GM19324 (cell line): Measurements from ENCODE around the gene CBX8.
"Not testable (repeated sequence)": the region's sequence is repeated elsewhere in the genome, so short reads cannot be mapped to it uniquely, and the experiment has no call there.

Experiments
- ATAC-seq: cut with Tn5 transposase; IDR thresholded peaks from one replicate; pipeline ENCODE4 v1.9.1; 2021; ENCODE audit warnings: mild to moderate bottlenecking, moderate library complexity; ENCODE audit not compliant: unreplicated experiment, low FRiP score

The CBX8 gene

GRCh38 chr17:79757140-79757745 is 39.6 kb downstream of the CBX8 start:
- no peak for ATAC-seq

- ATAC-seq = no peak
Measured at GRCh38 chr17:79755591-79755990, 41.3 kb downstream of the CBX8 start.

DNA sequence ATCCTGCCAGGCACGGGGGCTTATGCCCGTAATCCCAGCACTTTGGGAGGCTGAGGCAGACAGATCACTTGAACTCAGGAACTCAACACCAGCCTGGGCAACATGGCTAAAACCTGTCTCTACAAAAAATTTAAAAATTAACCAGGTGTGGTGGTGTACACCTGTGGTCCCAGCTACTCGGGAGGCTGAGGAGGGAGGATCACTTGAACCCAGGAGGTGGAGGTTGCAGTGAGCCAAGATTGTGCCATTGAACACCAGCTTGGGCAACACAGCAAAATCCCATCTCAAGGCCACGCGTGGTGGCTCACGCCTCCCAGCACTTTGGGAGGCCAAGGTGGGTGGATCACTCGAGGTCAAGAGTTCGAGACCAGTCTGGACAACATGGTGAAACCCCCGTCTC is 42.0 kb downstream of the CBX8 start:
- ATAC-seq = not testable (repeated sequence)

GRCh38 chr17:79754370-79754769 is 42.5 kb downstream of the CBX8 start:
- ATAC-seq = no peak

DNA sequence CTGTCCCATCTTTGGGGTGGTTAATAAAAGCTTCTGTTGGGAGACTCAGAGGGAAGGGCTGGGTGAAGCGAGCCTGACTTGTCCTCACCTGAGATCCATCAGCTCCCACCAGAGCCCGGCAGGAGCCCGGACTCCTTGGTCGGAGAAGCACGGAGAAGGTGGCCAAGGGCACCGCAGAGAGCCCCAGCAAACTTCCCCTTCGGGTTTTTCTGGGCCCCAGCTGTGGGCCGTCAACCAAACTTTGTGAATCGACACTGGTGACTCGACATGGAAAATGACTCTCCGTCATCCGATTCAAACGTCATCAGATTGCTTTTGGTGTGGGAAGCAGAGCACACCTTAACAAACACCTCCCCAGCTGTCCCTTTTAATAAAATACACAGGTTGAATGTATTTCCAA is 44.7 kb downstream of the CBX8 start:
- no peak for ATAC-seq

DNA sequence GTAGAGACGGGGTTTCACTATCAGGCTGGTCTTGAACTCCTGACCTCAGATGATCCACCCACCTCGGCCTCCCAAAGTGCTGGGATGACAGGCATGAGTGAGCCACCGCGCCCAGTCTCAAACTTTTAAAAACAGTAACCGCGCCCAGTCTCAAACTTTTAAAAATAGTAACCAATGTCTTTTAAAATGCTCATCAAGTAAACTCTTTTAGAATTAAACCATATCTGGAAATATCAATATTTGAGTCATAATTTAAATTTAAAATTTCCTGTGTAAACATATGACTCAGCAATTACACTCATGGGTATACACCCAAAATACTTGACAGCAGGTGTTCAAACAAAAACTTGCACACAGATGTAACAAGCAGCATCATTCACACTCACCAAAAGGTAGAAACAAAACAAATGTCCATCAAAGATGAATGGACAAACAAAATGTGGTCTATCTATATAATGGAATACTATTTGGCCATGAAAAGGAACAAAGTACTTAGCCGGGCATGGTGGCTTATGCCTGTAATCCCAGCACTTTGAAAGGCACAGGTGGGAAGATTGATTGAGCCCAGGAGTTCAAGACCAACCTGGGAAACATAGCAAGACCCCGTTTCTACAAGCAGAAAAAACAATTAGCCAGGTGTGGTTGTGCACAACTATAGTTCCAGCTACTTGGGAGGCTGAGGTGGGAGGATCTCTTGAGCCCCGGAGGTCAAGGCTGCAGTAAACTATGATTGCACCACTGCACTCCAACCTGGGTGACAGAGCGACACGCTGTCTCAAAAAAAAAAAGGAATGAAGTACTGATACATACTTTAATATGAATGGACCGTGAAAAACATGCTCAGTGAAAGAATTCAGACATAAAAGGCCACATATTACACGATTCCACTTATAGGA is 46.0 kb downstream of the CBX8 start:
- ATAC-seq = no peak

DNA sequence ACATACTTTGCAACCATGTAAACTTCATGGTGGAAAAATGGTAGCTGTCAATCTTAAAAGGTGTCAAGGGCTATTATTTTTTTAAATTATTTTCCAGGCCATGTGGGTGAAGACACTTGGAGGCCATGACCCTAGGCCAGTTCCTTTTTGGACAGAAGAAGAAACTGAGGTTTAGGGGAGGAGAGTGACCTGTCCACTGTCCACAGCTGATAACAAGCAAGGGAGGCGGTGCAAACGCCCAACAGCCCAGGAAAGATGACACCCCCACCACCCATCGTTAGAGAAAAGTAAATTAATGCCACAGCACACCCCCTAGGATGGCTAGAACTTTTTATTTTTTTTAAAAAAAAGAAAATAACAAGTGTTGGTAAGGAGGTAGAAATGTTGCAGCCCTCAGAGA is 46.9 kb downstream of the CBX8 start:
- no peak for ATAC-seq

- no peak for ATAC-seq
Measured at GRCh38 chr17:79749156-79749815, 47.6 kb downstream of the CBX8 start.

GRCh38 chr17:79748295-79749099 is 48.4 kb downstream of the CBX8 start:
- no peak for ATAC-seq

- ATAC-seq = no peak
Measured at GRCh38 chr17:79747508-79748294, 49.2 kb downstream of the CBX8 start.

DNA sequence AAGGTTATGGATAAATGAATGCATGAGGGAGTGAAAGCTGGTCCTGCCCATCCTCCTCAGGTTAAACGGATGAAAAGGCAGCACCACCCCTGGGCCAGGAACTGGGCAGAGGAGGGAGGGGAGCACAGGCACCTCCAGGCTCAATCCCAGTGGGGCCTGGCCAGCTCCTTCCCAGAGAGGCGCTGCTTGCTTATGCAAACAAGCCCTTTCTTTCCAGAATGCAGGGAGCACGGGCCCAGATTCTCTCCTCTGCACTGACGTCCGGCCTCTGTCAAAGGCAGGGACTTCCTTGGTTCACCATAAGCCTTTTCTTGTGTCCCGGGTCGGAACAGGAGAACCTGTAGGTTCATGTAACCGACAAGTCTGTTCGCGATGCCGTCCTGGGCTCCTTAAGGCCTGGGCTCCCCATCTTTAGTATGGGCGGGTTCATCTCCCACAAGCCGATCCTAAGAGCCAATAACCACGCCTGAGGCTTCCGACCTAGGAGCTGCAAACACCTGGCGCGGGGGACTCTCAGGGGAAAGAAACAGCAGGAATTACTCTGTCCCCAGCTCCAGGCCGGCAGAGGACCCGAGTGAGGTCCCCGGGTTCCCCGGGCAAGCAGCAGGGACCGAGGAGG is 49.9 kb downstream of the CBX8 start:
- no peak for ATAC-seq

DNA sequence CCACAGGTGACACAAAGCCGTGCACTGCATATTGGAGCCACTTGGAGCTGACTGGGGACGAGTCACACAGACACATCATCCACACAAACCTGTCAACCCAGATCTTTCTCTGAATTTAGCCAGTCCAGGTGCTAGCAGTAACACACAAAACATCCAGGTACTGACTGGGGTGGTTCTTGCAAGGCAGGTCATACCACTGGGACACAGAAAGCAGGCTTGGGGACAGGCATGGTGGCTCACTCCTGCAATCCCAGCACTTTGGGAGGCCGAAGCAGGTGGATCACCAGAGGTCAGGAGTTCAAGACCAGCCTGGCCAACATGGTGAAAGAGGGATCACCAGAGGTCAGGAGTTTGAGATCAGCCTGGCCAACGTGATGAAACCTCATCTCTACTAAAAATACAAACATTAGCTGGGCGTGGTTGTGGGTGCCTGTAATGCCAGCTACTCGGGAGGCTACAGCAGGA is 51.2 kb downstream of the CBX8 start:
- no peak for ATAC-seq

GRCh38 chr17:79743614-79744013 is 53.3 kb downstream of the CBX8 start:
- no peak for ATAC-seq

DNA sequence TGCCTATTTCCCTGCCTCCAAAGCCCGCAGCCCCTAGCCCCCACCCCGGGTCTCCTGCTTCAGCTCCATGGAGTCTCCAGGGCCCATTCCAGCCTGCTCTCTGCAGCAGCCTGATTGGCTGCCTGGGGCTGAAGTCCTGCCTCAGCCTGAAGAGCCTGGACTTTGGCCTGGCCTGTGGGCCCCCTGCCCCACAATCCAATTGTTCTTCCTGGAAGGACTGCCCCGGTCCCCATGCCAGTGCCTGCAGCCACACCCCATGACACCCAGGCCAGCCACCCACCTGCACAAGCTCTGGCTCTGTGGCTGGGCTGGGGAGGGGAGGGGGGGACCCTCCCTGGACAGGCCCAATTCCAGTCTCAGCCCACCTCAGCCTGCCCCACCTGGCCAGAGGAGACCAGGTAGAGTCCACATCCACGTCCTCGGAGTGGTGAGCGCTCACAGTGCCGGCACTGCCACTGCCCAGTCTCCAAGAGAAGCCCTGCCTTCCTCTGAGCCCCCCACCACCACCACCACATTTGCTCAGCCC is 53.9 kb downstream of the CBX8 start:
- ATAC-seq = no peak

DNA sequence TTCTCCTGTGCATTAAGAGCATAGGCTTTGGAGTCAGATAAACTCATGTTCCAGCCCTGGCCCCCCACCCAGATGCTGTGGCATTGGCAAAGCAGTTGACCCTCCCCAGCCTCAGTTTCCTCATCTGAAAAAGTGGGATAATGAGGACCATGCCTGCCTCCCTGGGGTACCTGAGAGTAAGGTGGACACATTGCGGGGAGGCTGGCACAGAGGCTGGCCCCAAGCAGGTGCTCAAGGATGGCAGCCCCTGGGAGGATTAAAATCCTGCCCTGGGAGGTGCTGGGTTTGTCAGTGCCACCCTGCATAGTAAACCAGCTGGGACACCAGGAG is 54.3 kb downstream of the CBX8 start:
- no peak for ATAC-seq
